CD4-positive, CD25-positive, alpha-beta regulatory T cell (primary cell): ENCODE results near the gene TSBP1. TPM values are rescaled to one million over a fixed set of nuclear protein-coding genes. Genes with fewer than 3 reads are reported as not detected.

Source experiments
- ATAC-seq, 2 donors: fragments of 150-1000 bp; cut with Tn5 transposase; one replicate each; pipeline ENCODE4 v1.10.0; 2021; ENCODE audit warnings: low read depth in 2 of 2, moderate number of reproducible peaks in 2 of 2, moderate library complexity in 1 of 2
- DNase-seq, 3 donors: peaks; one replicate each; pipeline versions ENCODE4 v3.0.0 to v3.0.0-alpha.2; 2012 to 2022; ENCODE audit warnings: mixed read lengths in 1 of 3
- H3K27ac ChIP-seq: one replicate; pipeline ENCODE4 v1.7.0; 2013; ENCODE audit warnings: mild to moderate bottlenecking, low read length; ENCODE audit not compliant: insufficient read depth, poor library complexity, severe bottlenecking
- H3K27me3 ChIP-seq: one replicate; pipeline ENCODE4 v1.7.0; 2013; ENCODE audit warnings: low read length; ENCODE audit not compliant: control insufficient read depth, insufficient read depth
- H3K36me3 ChIP-seq: one replicate; pipeline ENCODE4 v1.7.0; 2013; ENCODE audit warnings: mild to moderate bottlenecking, low read length, moderate library complexity; ENCODE audit not compliant: control insufficient read depth, insufficient read depth
- H3K4me1 ChIP-seq: 2 replicates; pipeline ENCODE4 v1.7.0; 2013; ENCODE audit warnings: mild to moderate bottlenecking, low read length; ENCODE audit not compliant: insufficient read depth, control insufficient read depth, poor library complexity, severe bottlenecking
- H3K4me3 ChIP-seq: one replicate; pipeline ENCODE4 v1.7.0; 2013; ENCODE audit warnings: low read depth, mild to moderate bottlenecking, low read length, moderate library complexity
- H3K9me3 ChIP-seq, 2 experiments: 1 replicate in 1 of 2; 2 replicates in 1 of 2; pipeline ENCODE4 v1.7.0; 2013; ENCODE audit warnings: low read length in 2 of 2, mild to moderate bottlenecking in 1 of 2, moderate library complexity in 1 of 2; ENCODE audit not compliant: control insufficient read depth in 2 of 2
- H3K27ac Mint-ChIP-seq, 3 donors: one replicate each; pipeline ENCODE4 v1.8.0; 2020 to 2022; ENCODE audit warnings: mild to moderate bottlenecking in 3 of 3, mixed read lengths in 3 of 3, moderate library complexity in 2 of 3
- H3K27me3 Mint-ChIP-seq: one replicate; pipeline ENCODE4 v1.8.0; 2022; ENCODE audit warnings: mild to moderate bottlenecking, mixed read lengths
- H3K36me3 Mint-ChIP-seq: one replicate; pipeline ENCODE4 v1.8.0; 2020; ENCODE audit warnings: mixed read lengths
- H3K4me1 Mint-ChIP-seq, 4 donors: one replicate each; pipeline ENCODE4 v1.8.0; 2020 to 2022; ENCODE audit warnings: mixed read lengths in 4 of 4, mild to moderate bottlenecking in 1 of 4
- H3K4me3 Mint-ChIP-seq, 4 donors: one replicate each; pipeline ENCODE4 v1.8.0; 2020 to 2022; ENCODE audit warnings: mild to moderate bottlenecking in 4 of 4, mixed read lengths in 4 of 4, moderate library complexity in 3 of 4
- H3K9me3 Mint-ChIP-seq, 7 donors: one replicate each; pipeline ENCODE4 v1.8.0; 2020 to 2022; ENCODE audit warnings: mixed read lengths in 7 of 7, mild to moderate bottlenecking in 3 of 7, moderate library complexity in 2 of 7
- polyA plus RNA-seq, 4 donors: library from polyadenylated mRNA; unstranded; fragments of 300-500 nt; fragmentation: Illumina TruSeq; gene quantifications; one replicate each; pipeline ENCODE4 v1.2.3, GENCODE V29; 2021
- total RNA-seq: library from RNA; stranded (reverse); gene quantifications from one replicate; pipeline ENCODE4 v1.2.3, GENCODE V29; 2022

Gene TSBP1
- not detected for total RNA-seq
- not detected for polyA plus RNA-seq

- peaks cover 66% of the 10 kb centered on the region for H3K27me3 Mint-ChIP-seq
These were observed at the start of gene TSBP1 for GRCh38 chr6:32371803-32372202. TSBP1 (minus strand) TSS chr6:32371903; CDS start chr6:32371706, 197 bp downstream.

GRCh38 chr6:32416036-32416435 lies 44.3 kb upstream of the TSBP1 start:
- Histone ChIP-seq H3K27ac (no peak overlapping the region), H3K36me3 (no peaks in the 10 kb centered on the region), H3K4me3 (no peak overlapping the region), H3K9me3 (no peaks in the 10 kb centered on the region), H3K4me1 (no peaks in the 10 kb centered on the region), H3K27me3 (peaks cover 49% of the 10 kb centered on the region)
- Mint-ChIP-seq H3K36me3 (no peaks in the 10 kb centered on the region), H3K27ac (no peak overlapping the region), H3K9me3 (peaks cover 0 to 2% (median 0%) of the 10 kb centered on the region in 7 donors), H3K27me3 (peaks cover 65% of the 10 kb centered on the region), H3K4me1 (peaks cover 0 to 15% (median 11%) of the 10 kb centered on the region in 4 donors), H3K4me3 (no peak overlapping the region)
- ATAC-seq (no peak), DNase-seq (no peak)

More at GRCh38 chr6:32371803-32372202, at the start of gene TSBP1:
- no peak for ATAC-seq
- Histone ChIP-seq H3K27me3 (peaks cover 29% of the 10 kb centered on the region), H3K4me3 (no peak within 1 kb of the TSS), H3K36me3 (no peaks in the 10 kb centered on the region), H3K4me1 (no peaks in the 10 kb centered on the region), H3K27ac (no peak within 1 kb of the TSS), H3K9me3 (no peaks in the 10 kb centered on the region)
- Mint-ChIP-seq H3K27ac (no peak within 1 kb of the TSS), H3K4me3 (no peak within 1 kb of the TSS), H3K9me3 (peaks cover 0 to 4% (median 0%) of the 10 kb centered on the region in 7 donors), H3K4me1 (no peaks in the 10 kb centered on the region), H3K36me3 (no peaks in the 10 kb centered on the region)
- no peak for DNase-seq

DNA sequence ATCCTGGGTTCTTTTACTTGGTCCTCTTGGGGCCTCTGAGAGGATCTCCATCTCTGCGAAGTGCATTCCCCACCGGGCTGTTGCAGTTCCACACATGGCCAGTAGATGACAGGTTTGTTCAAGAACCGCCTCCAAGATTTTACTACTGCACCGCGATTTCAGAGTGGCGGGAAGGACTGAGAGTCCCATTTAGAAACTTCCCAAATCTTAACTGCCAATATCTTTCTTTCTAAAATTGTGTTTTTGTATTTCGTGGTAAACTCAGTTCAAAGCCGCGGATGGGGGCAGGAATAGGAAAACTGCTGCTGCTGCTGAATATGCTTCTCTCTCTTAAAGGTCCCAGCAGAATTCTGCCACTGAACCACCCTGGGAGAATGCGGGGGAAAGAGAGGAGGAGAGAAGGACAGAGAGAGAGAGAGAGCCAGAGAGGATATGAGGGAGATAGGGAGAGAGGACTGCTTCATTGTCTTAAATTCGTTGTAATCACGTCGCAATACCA lies 43.9 kb upstream of the TSBP1 start:
- Mint-ChIP-seq H3K27me3 (peaks cover 61% of the 10 kb centered on the region), H3K27ac (no peak overlapping the region), H3K9me3 (peaks cover 0 to 2% (median 0%) of the 10 kb centered on the region in 7 donors), H3K36me3 (no peaks in the 10 kb centered on the region), H3K4me1 (peaks cover 0 to 15% (median 11%) of the 10 kb centered on the region in 4 donors), H3K4me3 (peak overlapping the region in 1 of 4 donors; percentile 65)
- H3K4me1 ChIP-seq: no peaks in the 10 kb centered on the region
- no peak overlapping the region for H3K4me3 ChIP-seq
- DNase-seq (peak; percentile 64 to 78 (median 70)), ATAC-seq (peak; percentile 52 to 54)
- H3K27ac ChIP-seq: no peak overlapping the region
- peaks cover 45% of the 10 kb centered on the region for H3K27me3 ChIP-seq
- H3K36me3 ChIP-seq: no peaks in the 10 kb centered on the region
- H3K9me3 ChIP-seq: no peaks in the 10 kb centered on the region

GRCh38 chr6:32413427-32414047 lies 41.8 kb upstream of the TSBP1 start:
- Mint-ChIP-seq H3K27ac (peak overlapping the region in 1 of 3 donors; percentile 41), H3K4me3 (peak overlapping the region in 1 of 4 donors; percentile 29), H3K4me1 (peaks cover 0 to 15% (median 11%) of the 10 kb centered on the region in 4 donors), H3K27me3 (peaks cover 54% of the 10 kb centered on the region), H3K36me3 (no peaks in the 10 kb centered on the region), H3K9me3 (peaks cover 0 to 2% (median 0%) of the 10 kb centered on the region in 7 donors)
- no peak overlapping the region for H3K27ac ChIP-seq
- H3K4me3 ChIP-seq: no peak overlapping the region
- peaks cover 37% of the 10 kb centered on the region for H3K27me3 ChIP-seq
- DNase-seq (peak; percentile 72 to 84 (median 81)), ATAC-seq (peak; percentile 81 to 87)
- H3K36me3 ChIP-seq: no peaks in the 10 kb centered on the region
- no peaks in the 10 kb centered on the region for H3K4me1 ChIP-seq
- H3K9me3 ChIP-seq: no peaks in the 10 kb centered on the region

DNA sequence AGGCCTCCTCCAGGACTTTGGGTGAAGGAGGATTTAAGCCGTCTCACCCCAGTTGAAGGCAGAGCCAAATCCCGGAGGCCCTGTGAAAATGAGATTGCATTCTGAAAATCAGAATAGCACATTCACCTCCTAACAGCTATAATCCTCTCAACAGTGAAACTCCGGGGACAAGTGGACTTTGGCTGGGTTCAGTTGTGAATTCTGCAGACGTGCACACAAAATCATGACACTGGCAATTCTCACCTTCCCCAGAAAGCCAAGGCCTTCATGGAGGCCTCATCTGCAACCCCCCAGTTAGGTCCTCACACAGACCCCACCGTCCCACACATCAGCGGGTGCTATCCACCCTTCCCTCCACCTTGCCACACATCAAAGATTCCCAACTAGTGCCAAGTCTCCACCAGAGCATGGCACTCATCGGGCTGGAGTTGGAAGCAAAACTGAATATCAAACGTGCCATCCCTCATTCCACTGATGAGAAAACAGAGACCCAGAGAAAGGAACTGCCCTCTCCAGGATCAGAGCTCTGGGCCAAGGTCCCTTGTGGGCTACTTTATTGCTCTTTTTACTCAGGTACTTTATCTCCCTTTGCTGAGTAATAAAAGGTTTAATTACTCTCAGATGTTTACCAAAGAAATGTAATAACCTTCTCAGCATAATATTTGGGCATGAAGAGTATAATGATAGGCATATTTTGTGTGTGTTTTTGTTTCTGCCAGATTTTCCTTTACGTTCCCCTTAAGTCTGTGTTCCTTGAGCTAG lies 40.0 kb upstream of the TSBP1 start:
- peaks cover 37% of the 10 kb centered on the region for H3K27me3 ChIP-seq
- ATAC-seq (no peak), DNase-seq (no peak)
- H3K27me3 Mint-ChIP-seq: peaks cover 59% of the 10 kb centered on the region
- H3K4me3 Mint-ChIP-seq: no peak overlapping the region
- no peak overlapping the region for H3K27ac Mint-ChIP-seq
- H3K27ac ChIP-seq: no peak overlapping the region
- H3K9me3 Mint-ChIP-seq: peaks cover 0 to 2% (median 0%) of the 10 kb centered on the region in 7 donors
- H3K36me3 Mint-ChIP-seq: no peaks in the 10 kb centered on the region
- peaks cover 0 to 15% (median 11%) of the 10 kb centered on the region in 4 donors for H3K4me1 Mint-ChIP-seq
- no peaks in the 10 kb centered on the region for H3K9me3 ChIP-seq
- H3K4me1 ChIP-seq: no peaks in the 10 kb centered on the region
- no peak overlapping the region for H3K4me3 ChIP-seq
- no peaks in the 10 kb centered on the region for H3K36me3 ChIP-seq

- Histone ChIP-seq H3K27me3 (peaks cover 38% of the 10 kb centered on the region), H3K9me3 (no peaks in the 10 kb centered on the region), H3K27ac (no peak overlapping the region), H3K4me3 (no peak overlapping the region), H3K4me1 (no peaks in the 10 kb centered on the region), H3K36me3 (no peaks in the 10 kb centered on the region)
- Mint-ChIP-seq H3K27me3 (peaks cover 67% of the 10 kb centered on the region), H3K9me3 (peaks cover 0 to 2% (median 0%) of the 10 kb centered on the region in 7 donors), H3K27ac (no peak overlapping the region), H3K4me3 (no peak overlapping the region), H3K4me1 (peaks cover 0 to 15% (median 11%) of the 10 kb centered on the region in 4 donors), H3K36me3 (no peaks in the 10 kb centered on the region)
- no peak for ATAC-seq
- no peak for DNase-seq
These were observed 39.2 kb upstream of the TSBP1 start for GRCh38 chr6:32410906-32411305.

- ATAC-seq (no peak), DNase-seq (no peak)
- H3K27ac ChIP-seq: no peak within 1 kb of the TSS
- peaks cover 70% of the 10 kb centered on the region for H3K27me3 Mint-ChIP-seq
- no peaks in the 10 kb centered on the region for H3K9me3 ChIP-seq
- H3K9me3 Mint-ChIP-seq: no peaks in the 10 kb centered on the region
- H3K36me3 ChIP-seq: no peaks in the 10 kb centered on the region
- H3K27ac Mint-ChIP-seq: no peak within 1 kb of the TSS
- peaks cover 0 to 2% (median 0%) of the 10 kb centered on the region in 4 donors for H3K4me1 Mint-ChIP-seq
- no peaks in the 10 kb centered on the region for H3K4me1 ChIP-seq
- H3K36me3 Mint-ChIP-seq: no peaks in the 10 kb centered on the region
- no peak within 1 kb of the TSS for H3K4me3 ChIP-seq
- peaks cover 46% of the 10 kb centered on the region for H3K27me3 ChIP-seq
- H3K4me3 Mint-ChIP-seq: no peak within 1 kb of the TSS
These were observed 35.2 kb upstream of the TSBP1 start, which contains the start of gene BTNL2 for GRCh38 chr6:32406857-32407256. BTNL2 (minus strand) TSS chr6:32407181; CDS start chr6:32407123, 58 bp downstream.
